CD14-positive monocyte (primary cell): Measurements from ENCODE around the gene KIAA0930. TPM values are rescaled to one million over a fixed set of nuclear protein-coding genes. Genes with fewer than 3 reads are reported as not detected.

Experiments used
- DNase-seq, 3 donors: peaks; one replicate each; pipeline ENCODE4 v3.0.0-alpha.2; 2011 to 2022
- H2AFZ ChIP-seq: 2 replicates; pipeline ENCODE4 v1.6.0; 2012; ENCODE audit warnings: mild to moderate bottlenecking, low read depth, low read length, inconsistent platforms; ENCODE audit not compliant: insufficient read depth, poor library complexity, severe bottlenecking
- H3K27ac ChIP-seq, 2 donors: 1 replicate in 1 of 2; 2 replicates in 1 of 2; pipeline ENCODE4 v1.5.1; 2012 to 2013; ENCODE audit warnings: low read length in 2 of 2, control low read depth in 1 of 2, inconsistent platforms in 1 of 2, low read depth in 1 of 2, mild to moderate bottlenecking in 1 of 2
- H3K27me3 ChIP-seq, 2 donors: one replicate each; pipeline versions ENCODE4 v1.6.0 to v1.6.1; 2011 to 2013; ENCODE audit warnings: low read length in 2 of 2; ENCODE audit not compliant: control insufficient read depth in 2 of 2, insufficient read depth in 2 of 2
- H3K36me3 ChIP-seq, 2 donors: replicated peaks in 1 of 2; 1 replicate in 1 of 2; 2 replicates in 1 of 2; pipeline versions ENCODE4 v1.5.1 to v1.6.1; 2012 to 2013; ENCODE audit warnings: low read length in 2 of 2, control low read depth in 1 of 2, inconsistent platforms in 1 of 2, mild to moderate bottlenecking in 1 of 2; ENCODE audit not compliant: insufficient read depth in 2 of 2, control insufficient read depth in 1 of 2
- H3K4me1 ChIP-seq, 2 donors: 1 replicate in 1 of 2; 2 replicates in 1 of 2; pipeline versions ENCODE4 v1.5.1 to v1.6.1; 2012 to 2013; ENCODE audit warnings: low read length in 2 of 2, control low read depth in 1 of 2, inconsistent platforms in 1 of 2, mild to moderate bottlenecking in 1 of 2, moderate library complexity in 1 of 2; ENCODE audit not compliant: insufficient read depth in 2 of 2, control insufficient read depth in 1 of 2
- H3K4me2 ChIP-seq: replicated peaks from 2 replicates; pipeline ENCODE3; 2012; ENCODE audit warnings: low read length, moderate library complexity, mild to moderate bottlenecking; ENCODE audit not compliant: poor library complexity, severe bottlenecking; ENCODE audit errors: extremely low read depth
- H3K4me3 ChIP-seq, 3 experiments: fragments of 200-600 bp in 1 of 3; sonication (generic) in 1 of 3; replicated peaks in 1 of 3; 1 replicate in 2 of 3; 2 replicates in 1 of 3; pipeline ENCODE4 v1.5.1; 2011 to 2013; ENCODE audit warnings: low read length in 3 of 3, mild to moderate bottlenecking in 3 of 3, control low read depth in 2 of 3, low read depth in 2 of 3, inconsistent platforms in 1 of 3, moderate library complexity in 1 of 3
- H3K79me2 ChIP-seq: 2 replicates; pipeline ENCODE4 v1.6.0; 2012; ENCODE audit warnings: mild to moderate bottlenecking, control low read depth, inconsistent platforms, low read length, moderate library complexity; ENCODE audit not compliant: insufficient read depth
- H3K9ac ChIP-seq: 2 replicates; pipeline ENCODE4 v1.6.0; 2017; ENCODE audit warnings: low read length, mild to moderate bottlenecking; ENCODE audit not compliant: insufficient read depth, poor library complexity, severe bottlenecking
- H3K9me3 ChIP-seq, 2 donors: replicated peaks in 1 of 2; 1 replicate in 1 of 2; 2 replicates in 1 of 2; pipeline versions ENCODE4 v1.5.1 to v1.6.1; 2012 to 2013; ENCODE audit warnings: low read length in 2 of 2, control low read depth in 1 of 2; ENCODE audit not compliant: control insufficient read depth in 1 of 2, insufficient read depth in 1 of 2
- H4K20me1 ChIP-seq: 2 replicates; pipeline ENCODE4 v1.6.0; 2012; ENCODE audit warnings: mild to moderate bottlenecking, low read length, control low read depth, moderate library complexity; ENCODE audit not compliant: insufficient read depth
- H3K27ac Mint-ChIP-seq, 7 donors: one replicate each; pipeline ENCODE4 v1.8.0; 2020; ENCODE audit warnings: mild to moderate bottlenecking in 7 of 7, mixed read lengths in 7 of 7, moderate library complexity in 6 of 7, inconsistent platforms in 2 of 7
- H3K27me3 Mint-ChIP-seq, 3 donors: one replicate each; pipeline ENCODE4 v1.8.0; 2021 to 2022; ENCODE audit warnings: low read depth in 3 of 3, mild to moderate bottlenecking in 3 of 3, mixed read lengths in 3 of 3, moderate library complexity in 3 of 3, inconsistent platforms in 1 of 3
- H3K36me3 Mint-ChIP-seq, 2 donors: one replicate each; pipeline ENCODE4 v1.8.0; 2020; ENCODE audit warnings: mixed read lengths in 2 of 2, inconsistent platforms in 1 of 2, mild to moderate bottlenecking in 1 of 2
- H3K4me1 Mint-ChIP-seq: one replicate; pipeline ENCODE4 v1.8.0; 2020; ENCODE audit warnings: mild to moderate bottlenecking, mixed read lengths
- H3K4me3 Mint-ChIP-seq, 2 donors: one replicate each; pipeline ENCODE4 v1.8.0; 2020; ENCODE audit warnings: mild to moderate bottlenecking in 2 of 2, mixed read lengths in 2 of 2, moderate library complexity in 1 of 2
- H3K9me3 Mint-ChIP-seq, 7 donors: one replicate each; pipeline ENCODE4 v1.8.0; 2020 to 2022; ENCODE audit warnings: mixed read lengths in 7 of 7, mild to moderate bottlenecking in 6 of 7, moderate library complexity in 6 of 7, inconsistent platforms in 2 of 7
- CTCF ChIP-seq: fragments of 200-600 bp; IDR thresholded peaks from one replicate; pipeline ENCODE4 v1.8.0; 2022; ENCODE audit warnings: antibody characterized with exemption, mild to moderate bottlenecking
- WGBS: methylation state at CpG from one replicate; pipeline ENCODE4 v1.1.5; 2013; ENCODE audit warnings: missing lambda C conversion rate; ENCODE audit not compliant: insufficient coverage; 5-methylcytosine and 5-hydroxymethylcytosine counted together
- intact Hi-C, 2 donors: fragments of 100-400 bp; cut with micrococcal nuclease; formaldehyde crosslinking; loops; one replicate each; pipeline versions ENCODE4 v1.15.0 to v1.15.1; 2023
- polyA plus RNA-seq, 3 donors: library from polyadenylated mRNA; depleted of rRNA in 1 of 3; unstranded in 2 of 3; stranded (reverse) in 1 of 3; fragments of 300-500 nt in 2 of 3; fragments of >200 nt in 1 of 3; fragmentation: Illumina TruSeq in 2 of 3; gene quantifications; 1 replicate in 2 of 3; 2 replicates in 1 of 3; pipeline ENCODE4 v1.2.3, GENCODE V29; 2012 to 2021

KIAA0930 gene
- polyA plus RNA-seq, 3 donors, result 14.0 to 89.1 (median 15.6) TPM

- no peaks in the 10 kb centered on the region for H3K9me3 Mint-ChIP-seq
- intact Hi-C loops, result no loop called here
- no peak for TF ChIP-seq CTCF
- Histone ChIP-seq H3K27me3 (no peaks in the 10 kb centered on the region), H3K4me3 (peak overlapping the region; percentile 75 to 90 (median 77)), H3K4me1 (peaks cover 68 to 78% of the 10 kb centered on the region in 2 donors), H3K4me2 (peak overlapping the region; percentile 95), H4K20me1 (peaks cover 60% of the 10 kb centered on the region), H3K9ac (peak overlapping the region; percentile 74), H2AFZ (no peak overlapping the region), H3K79me2 (peaks cover 74% of the 10 kb centered on the region), H3K36me3 (peaks cover 16 to 26% of the 10 kb centered on the region in 2 donors), H3K27ac (peak overlapping the region; percentile 69 to 71), H3K9me3 (no peaks in the 10 kb centered on the region)
- peak in 2 of 3 donors; percentile 46 to 49 for DNase-seq
- WGBS, result 69% methylated on average over 4 of the region's 6 CpGs
- H3K4me1 Mint-ChIP-seq, result peaks cover 78% of the 10 kb centered on the region
- H3K27ac Mint-ChIP-seq, result peak overlapping the region; percentile 72 to 95 (median 94)
- H3K27me3 Mint-ChIP-seq, result peaks cover 0 to 6% (median 1%) of the 10 kb centered on the region in 3 donors
- peak overlapping the region; percentile 98 for H3K4me3 Mint-ChIP-seq
- peaks cover 25 to 48% of the 10 kb centered on the region in 2 donors for H3K36me3 Mint-ChIP-seq
Measured at GRCh38 chr22:45238957-45239680, 1.6 kb downstream of the KIAA0930 start.

- H3K9me3 Mint-ChIP-seq, result no peaks in the 10 kb centered on the region
- intact Hi-C loops, result no loop called here
- H3K27me3 ChIP-seq, result no peaks in the 10 kb centered on the region
Measured at GRCh38 chr22:45238076-45238956, 2.4 kb downstream of the KIAA0930 start.

More at GRCh38 chr22:45238076-45238956, 2.4 kb downstream of the KIAA0930 start:
- peaks cover 68% of the 10 kb centered on the region for H4K20me1 ChIP-seq
- H2AFZ ChIP-seq, result no peak overlapping the region
- peaks cover 76 to 86% of the 10 kb centered on the region in 2 donors for H3K4me1 ChIP-seq
- H3K79me2 ChIP-seq, result peaks cover 82% of the 10 kb centered on the region
- peak overlapping the region; percentile 95 for H3K4me2 ChIP-seq
- TF ChIP-seq CTCF, result no peak
- no peak for DNase-seq
- Mint-ChIP-seq H3K4me1 (peaks cover 86% of the 10 kb centered on the region), H3K27me3 (peaks cover 0 to 6% (median 1%) of the 10 kb centered on the region in 3 donors), H3K27ac (peak overlapping the region; percentile 28 to 95 (median 72)), H3K4me3 (peak overlapping the region; percentile 20 to 98), H3K36me3 (peaks cover 32 to 56% of the 10 kb centered on the region in 2 donors)
- peaks cover 23 to 33% of the 10 kb centered on the region in 2 donors for H3K36me3 ChIP-seq
- H3K9me3 ChIP-seq, result no peaks in the 10 kb centered on the region
- WGBS, result 94% methylated on average over 15 of the region's 18 CpGs
- no peak overlapping the region for H3K9ac ChIP-seq
- H3K4me3 ChIP-seq, result peak overlapping the region in 2 of 3 experiments; percentile 77 to 90
- peak overlapping the region in 1 of 2 donors; percentile 71 for H3K27ac ChIP-seq
